Activated CD8-positive, alpha-beta memory T cell treated with anti-CD3 and anti-CD28 coated beads for 48 hours (primary cell): Measurements from ENCODE around the gene TNFSF10.

Source experiments
- DNase-seq, 3 experiments: peaks; one replicate each; pipeline ENCODE4 v3.0.0-alpha.2; 2020; ENCODE audit warnings: low read depth in 2 of 3, low spot score in 2 of 3

Gene TNFSF10

DNA sequence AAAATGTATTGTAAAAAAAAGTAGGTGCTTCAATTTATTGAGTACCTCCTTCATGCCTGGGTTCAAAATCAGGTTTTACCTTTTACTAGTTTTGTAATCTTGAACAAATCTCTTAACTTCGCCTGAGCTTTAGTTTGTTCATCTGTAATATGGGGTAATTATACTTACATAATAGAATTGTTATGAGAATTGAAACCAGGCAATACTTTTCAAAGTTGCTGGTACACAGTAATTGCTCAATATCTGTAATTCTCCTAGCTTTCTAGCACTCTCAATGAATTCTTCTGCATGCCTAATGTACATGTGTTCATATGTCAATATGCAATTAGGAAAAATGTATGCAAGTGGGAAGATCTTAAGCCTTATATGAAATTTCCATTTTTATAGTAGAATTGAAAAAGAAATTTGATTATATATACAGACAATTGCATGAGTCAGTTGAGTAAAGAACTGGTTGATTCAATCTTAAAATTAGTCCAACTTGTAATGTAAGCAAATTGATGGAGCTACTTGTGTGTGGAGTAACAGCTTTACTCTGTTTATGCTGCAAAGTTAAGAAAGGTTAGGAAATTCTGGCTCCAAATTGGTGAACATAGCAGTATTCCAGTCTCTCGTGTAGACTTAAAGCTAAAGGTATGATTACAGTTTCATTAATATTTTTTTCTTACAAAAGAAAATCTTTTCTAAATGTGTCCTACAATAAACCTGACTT is 4.1 kb downstream of the TNFSF10 start:
- no peak for DNase-seq

DNA sequence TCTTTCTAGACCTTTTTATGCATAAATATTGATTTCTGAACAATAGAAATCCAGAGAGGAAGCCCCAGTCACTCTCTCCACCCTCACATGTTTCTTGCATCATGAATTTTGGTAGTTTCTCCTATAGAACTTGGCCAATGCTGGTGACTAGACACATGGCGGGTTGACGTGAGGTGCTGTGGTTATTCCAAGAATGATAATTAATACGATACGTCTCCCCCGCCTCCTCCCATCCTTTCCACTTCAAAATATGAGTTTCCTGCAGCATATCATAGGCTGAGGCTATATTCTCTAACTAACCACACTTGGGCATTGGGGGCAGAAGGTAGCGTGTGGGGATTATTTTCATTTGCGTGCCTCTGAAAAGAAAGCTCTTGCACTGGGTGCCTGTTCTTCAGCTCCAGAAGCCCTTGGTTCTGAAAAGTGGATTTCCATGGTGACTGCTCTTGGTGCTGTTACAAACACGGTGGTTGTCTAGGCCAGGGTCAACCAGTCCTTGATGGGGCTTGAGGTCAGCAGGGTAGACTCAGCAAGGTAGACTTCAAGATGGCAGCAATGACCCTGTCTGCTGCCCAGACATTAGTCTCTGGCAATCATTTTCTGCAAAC is 5.3 kb downstream of the TNFSF10 start:
- no peak for DNase-seq

DNA sequence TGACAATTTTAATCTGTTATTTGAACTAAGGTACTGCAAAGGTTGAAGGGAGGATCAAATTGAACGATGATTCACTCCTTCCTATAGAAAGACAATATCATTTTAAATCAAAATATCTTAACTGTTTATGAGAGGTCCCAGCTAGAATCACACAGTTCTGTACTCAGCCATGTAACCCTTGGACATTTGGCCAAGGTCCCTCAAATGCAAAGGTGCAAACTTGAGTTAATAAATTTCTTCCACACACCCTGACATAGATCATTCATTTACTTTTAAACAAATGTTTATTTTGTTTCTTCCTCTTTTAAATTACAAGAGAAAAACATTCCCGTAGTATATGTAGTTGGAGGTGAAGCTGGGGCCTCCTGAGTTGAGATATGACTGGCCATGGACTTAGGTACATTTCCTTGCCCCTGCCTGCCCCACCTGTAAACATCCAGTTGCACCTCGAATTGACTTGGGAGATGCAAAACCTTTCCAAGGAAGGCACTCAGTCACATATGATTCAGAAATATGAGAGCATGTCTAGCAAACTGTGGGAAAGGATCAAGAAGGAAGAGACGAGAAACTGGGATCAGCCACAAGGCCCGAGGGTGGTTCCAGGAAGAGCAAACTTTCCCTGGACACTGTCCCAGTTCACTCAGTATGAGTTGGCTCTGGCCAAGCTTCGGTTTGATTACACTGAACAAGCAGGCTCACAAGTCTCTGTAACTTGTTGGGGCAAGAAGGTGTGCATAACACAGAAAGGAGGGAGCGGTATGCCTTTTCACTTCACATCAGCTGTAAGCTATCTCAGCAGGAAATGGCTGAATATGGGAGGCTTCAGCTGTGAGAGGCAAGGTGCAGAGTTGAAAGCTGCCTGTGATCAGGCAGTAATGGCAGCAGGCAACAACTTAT is 6.7 kb downstream of the TNFSF10 start:
- no peak for DNase-seq

DNA sequence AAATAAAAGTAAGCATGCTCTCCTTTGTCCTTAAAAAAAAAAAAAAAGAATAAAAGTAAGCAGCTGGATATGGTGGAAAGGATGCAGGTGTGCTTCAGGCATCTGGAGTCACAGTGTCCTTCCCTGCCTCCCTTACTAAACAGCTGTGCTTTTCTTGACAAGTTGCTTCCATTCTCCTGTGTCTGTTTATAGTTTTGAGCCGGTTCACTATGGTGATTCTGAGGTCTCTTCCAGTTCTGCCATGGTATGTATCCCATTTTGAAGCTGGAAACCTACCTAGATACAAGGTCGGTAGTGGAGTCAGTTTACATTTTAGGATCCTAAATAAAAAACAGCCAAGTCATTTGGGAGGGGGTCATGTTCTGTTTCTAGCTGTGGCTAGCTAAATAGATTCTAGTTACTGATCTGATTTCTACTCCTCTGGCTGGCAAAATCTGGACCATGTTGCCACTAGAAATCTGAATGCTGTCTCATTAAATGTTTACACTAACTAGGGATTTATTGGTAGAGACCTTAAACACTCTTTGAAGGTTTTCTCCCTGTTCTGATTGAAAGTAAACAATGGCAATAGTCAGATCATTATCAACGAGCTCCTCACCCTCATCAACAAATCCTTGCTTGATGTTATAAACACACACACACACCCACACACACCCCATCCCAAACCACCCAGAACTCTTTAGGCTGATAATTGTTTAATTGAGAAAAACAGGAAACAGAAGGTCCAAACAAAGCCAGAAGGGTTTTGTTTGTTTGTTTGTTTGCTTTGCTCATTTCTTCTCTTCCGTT is 7.9 kb downstream of the TNFSF10 start:
- DNase-seq = no peak

DNA sequence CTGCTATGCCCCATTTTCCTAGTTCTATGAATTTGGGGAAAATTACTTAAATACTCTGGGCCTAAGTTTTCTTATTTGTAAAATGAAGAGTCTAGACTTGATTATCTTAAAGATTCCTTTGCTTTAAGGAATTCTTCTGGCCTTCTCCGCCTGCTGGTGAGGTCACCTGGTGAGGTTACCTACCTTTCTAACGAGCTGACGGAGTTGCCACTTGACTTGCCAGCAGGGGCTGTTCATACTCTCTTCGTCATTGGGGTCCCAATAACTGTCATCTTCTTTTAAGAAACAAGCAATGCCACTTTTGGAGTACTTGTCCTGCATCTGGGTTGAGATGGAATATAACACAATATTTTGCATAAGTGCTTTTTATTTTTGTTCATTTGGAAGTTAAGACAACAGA is 8.6 kb downstream of the TNFSF10 start:
- DNase-seq = no peak

DNA sequence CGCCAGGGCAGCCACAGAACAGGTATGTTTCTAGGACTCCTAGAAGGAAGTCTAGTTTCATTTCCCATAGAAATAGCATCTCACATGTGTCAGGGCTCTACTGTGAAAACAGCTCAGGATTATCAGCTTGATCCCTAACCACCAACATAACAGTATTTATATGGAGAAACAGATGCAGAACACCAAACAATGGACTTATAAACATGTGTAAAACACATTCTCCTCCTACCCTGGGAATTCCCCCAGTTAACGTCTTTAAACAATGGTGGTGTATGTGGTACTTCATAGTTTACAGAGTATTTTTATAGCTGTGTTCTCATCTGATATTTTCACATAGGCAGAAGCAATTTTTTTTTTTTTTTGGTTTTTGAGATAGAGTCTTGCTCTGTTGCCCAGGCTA is 9.7 kb downstream of the TNFSF10 start:
- DNase-seq = no peak

DNA sequence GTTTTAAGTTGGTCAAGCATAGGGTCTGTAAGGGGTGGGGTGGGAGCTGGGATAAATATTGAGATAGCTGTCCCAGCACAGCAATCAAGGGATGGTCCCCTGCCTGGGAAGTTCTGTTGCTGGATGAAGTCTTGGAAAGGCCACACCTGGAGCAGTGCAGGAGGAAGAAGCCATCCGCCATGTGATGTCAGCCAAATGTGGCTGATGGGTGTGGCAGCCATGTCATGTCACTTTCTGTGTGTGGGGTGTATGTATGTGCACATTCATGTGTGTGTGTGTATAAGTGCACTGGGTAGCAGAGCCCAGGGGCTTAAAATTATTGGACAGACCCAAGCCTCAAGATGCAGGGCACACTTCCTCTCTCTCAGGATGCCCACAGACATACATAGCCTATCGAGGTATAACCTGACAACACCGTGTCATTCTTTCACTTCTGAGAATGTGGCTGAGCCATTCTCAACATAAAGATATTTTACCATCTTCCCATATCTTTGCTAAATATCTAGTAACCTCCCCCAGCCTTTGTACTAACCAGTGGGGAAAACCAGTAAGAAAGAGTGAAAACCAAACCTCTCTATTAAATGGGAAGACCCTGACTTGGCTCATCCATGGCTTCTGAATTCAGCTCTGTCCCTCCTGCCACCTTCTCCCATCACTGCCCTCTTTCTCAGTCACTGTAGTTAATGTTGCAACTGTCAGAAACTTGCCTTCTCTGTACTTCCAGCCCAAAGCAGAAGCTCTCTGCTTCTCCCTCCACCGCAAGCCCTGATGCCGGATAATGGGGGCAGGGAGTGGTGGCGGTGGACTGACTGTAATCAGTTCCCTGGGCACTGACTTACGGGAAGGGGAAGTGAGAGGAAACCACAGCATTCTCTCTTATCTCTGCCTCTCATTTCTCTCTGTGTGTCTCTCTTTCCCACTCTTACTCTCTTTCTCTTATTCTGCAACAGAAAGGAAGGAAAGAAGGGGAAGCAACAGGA is 11.2 kb downstream of the TNFSF10 start:
- DNase-seq = peak in 1 of 3 experiments; percentile 42

DNA sequence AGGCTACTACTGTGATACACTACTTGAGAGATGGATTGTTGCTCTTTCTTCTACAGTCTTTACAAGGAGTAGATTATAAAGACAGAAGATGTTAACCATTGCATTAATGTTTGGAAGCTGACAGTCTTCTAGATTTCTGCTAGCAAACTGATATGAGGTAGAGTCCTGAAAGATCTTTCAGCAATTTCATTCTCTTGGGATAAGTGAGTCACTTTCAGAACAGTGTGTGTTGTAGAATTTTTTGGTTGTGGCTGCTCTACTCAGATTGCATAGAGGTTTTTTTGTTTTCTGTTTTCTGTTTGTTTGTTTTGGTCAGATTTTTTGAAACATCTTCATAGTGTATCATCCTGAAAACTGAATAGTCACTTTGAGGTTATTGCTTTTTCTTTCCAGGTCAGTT is 17.1 kb downstream of the TNFSF10 start:
- no peak for DNase-seq

DNA sequence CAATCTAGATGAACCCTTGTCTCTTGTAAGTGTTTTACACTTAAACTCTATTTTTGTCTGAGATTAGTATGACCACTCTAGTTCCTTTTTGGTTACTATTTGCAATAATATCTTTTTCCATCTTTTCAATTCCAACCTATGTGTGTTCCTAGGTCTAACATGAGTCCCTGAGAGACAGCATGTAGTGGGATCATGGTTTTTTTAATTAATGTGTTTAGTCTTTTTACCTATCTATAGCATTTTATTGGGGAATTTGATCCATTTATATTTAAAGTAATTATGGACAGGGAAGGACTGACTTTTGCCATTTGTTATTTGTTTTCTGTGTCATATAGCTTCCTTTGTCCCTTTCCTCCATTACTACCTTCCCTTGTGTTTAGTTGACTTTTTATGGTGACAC is 21.7 kb downstream of the TNFSF10 start:
- DNase-seq = no peak

DNA sequence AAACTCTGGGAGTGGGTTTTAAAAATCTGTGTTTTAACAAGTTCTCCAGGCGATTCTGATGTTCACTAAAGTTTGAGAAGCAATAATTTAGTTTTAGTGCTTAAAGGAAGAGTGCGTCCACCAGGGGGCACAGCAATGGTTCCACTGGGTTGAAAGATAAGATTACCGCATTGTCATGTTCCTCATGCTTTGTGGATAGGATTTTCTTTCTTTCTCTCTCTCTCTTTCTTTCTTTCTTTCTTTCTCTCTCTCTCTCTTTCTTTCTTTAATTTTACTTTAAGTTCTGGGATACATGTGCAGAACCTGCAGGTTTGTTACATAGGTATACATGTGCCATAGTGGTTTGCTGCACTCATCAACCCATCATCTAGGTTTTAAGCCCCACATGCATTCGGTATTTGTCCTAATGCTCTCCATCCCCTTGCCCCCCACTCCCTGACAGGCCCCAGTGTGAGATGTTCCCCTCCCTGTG is 33.0 kb downstream of the TNFSF10 start:
- peak; percentile 14 to 43 (median 41) for DNase-seq

DNA sequence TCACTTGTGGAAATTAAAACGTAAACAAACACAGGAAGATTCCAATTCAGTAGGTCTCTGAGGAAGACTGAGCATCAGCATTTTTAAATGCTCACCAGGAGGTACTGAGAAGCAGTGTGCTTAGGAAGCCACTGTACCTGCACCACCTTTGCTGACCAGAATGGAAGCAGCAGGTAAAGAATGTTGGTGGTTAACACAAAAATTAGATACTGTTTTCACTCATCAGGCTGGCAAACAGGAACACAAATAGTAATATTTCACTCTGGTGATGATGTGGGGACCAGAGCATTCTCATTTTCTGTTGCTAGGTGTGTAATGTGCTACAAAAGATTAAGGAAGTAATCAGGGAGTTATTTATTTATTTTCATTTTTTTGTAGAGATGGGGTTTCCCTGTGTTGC is 45.1 kb downstream of the TNFSF10 start:
- no peak for DNase-seq

DNA sequence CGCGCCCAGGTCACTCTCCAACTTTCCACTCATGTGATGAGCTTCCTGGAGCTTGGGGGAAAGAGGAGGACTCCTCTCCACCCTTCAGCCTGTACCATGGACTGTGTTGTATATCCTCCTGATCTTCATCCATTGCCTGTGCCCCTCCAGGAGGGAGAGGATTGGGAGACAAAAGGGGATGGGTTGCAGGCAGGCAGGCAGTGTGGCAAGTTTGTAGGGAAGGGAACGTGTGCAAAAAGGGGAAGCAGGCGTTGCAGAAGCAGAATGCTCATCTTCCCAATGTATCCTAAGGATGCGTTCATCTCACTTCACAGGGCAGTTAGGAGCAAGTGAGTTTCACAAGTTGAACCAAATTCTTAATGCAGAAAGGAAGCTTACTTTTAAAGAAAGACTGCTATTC is 46.9 kb downstream of the TNFSF10 start:
- DNase-seq = no peak

DNA sequence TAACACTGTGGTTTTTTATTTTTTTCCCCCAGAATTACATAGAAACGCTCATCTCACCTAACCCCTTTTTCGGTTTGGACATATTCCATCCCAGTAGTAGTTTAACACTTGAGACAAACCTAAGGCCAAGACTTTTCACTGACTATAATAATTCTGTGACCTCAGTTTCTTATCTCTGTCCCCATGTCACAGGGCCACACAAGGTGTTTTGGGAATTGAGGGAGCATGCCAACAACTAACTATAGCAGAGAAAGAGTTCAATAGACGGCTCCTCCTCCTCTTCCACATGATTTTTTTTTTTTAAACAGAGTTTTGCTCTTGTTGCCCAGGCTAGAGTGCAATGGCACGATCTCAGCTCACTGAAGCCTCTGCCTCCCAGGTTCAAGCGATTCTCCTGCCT is 47.5 kb downstream of the TNFSF10 start:
- DNase-seq = no peak

DNA sequence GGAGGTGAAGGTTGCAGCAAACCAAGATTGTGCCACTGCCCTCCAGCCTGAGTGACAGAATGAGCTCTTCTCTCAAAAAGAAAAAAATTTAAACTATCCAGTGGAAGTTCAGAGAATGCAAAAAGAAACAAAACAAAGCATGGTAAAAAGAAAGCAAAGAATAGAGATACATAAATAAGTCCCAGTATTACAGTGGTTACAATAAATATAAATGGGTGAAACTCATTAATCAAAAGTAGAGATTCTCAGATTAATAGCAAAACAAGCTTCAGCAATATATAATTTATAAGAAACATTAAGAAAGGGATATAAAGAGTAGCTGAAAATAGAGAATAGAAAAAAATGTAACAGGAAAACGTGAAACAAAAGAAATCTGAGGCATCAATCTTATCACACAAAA is 51.3 kb downstream of the TNFSF10 start:
- no peak for DNase-seq

DNA sequence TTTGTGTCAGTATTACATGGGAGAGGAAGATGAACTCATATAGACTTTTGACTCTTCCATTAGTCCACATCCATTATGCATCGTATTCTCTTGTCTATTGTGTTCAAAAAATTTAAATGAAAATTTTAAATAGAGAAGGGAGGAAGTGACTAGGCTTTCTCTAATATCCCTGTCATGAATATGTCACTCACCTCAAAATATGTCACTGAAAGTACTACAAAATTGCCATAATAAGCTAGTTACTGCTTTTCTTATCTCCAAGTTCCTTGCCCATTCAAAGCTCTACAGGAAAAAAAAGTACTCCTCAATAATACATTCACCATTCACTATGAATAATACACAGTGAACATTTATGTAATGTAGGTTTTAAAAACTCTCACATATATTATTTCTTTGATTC is 52.6 kb downstream of the TNFSF10 start:
- no peak for DNase-seq

DNA sequence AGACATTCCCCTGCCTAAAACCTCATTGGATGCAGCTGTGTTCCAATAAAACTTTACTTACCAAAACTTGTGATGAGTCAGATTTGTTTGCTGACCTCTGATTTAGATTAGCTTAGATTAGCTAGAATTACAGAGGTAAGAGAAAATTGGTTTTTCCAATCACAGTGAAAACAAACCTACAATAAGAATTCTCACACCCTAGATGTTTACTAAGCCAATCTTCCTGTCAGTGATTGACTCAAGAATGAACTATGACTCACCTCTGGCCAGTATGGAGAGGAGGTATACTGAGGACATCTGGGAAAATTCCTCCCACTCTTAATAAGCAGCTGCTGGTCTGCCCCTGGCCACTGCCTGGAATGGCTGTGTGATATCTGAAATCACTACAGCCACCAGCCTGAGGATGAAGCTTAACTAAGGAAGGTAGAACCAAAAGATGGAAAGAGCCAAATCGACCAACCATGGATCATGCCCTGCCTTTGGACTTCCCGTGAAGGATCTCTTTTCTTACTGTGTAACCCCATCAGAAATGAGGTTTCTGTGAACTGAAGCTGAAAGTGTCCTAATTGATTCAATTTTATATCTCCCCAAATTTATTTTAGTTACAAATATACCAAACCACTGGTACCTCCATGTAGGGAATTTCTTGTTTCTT is 55.9 kb downstream of the TNFSF10 start:
- DNase-seq = no peak

DNA sequence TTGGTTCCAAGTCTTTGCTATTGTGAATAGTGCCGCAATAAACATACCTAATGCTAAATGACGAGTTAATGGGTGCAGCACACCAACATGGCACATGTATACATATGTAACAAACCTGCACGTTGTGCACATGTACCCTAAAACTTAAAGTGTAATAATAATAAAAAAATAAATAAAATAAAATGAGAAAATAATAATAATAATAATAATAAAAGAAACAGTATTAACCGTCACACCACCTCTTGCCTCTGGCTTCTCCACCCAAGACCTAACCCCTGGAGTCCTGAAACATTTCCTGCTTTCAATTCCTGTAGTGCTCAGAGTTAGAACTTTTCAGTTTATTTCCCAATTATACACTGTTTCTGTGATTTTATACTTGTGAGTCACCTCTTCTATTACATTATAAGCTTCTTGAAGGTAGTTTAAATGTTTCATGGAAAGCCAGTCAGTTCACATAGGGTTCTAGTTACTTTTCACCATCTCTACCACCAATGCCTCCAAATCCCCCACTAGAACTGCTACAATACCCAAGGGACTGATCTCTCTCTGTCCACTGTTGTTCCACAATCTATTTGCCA is 56.6 kb downstream of the TNFSF10 start:
- no peak for DNase-seq

DNA sequence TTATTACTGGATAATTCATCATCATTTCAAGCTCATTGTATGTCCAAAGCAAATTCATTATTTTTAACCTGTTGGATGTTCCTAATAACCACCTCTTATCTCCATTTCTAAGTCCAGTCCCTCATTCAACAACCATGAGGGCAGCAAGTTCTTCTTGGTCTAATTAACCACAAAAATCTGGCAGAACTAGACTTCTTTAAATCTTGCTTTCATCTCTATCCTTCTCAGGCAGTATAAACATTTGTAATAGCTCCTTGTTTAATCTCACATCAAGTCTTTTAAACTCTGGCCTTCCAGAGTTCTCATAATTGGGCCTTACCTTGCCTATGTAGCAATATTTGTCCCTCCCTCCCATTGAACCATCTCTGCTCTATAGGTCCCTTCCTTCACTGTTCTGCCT is 57.9 kb downstream of the TNFSF10 start:
- no peak for DNase-seq

DNA sequence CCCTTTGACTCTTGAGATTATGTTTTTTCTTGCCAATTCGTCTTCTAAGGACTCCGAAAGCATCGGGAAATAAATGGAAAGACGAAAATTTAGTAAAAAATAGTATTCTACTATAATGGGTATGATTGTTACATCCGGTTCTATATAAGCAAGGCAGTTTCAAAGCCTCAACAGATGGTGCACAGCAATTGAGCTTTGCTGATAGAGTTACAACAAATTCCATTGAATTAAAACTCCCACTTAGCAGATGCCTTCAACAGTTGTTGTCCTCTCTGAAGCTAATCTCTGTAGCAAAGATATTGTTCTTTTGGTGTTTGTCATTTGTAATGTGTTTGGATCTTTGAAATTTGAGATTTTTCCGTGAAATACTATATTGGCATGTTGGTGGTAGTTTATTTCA is 58.9 kb downstream of the TNFSF10 start:
- DNase-seq = no peak
